ENCODE measurements around the gene NDUFC1.
"Not testable (repeated sequence)": the region's sequence is repeated elsewhere in the genome, so short reads cannot be mapped to it uniquely, and the experiment has no call there.

NDUFC1 gene

GRCh38 chr4:139256349-139256748 is 45.9 kb downstream of the NDUFC1 start:
- no peak overlapping the region for H3K4me3 ChIP-seq (ENCODE audit: low read length)
- H3K27me3 ChIP-seq (ENCODE audit: insufficient read depth, low read length): no peaks in the 10 kb centered on the region
- H3K36me3 ChIP-seq (ENCODE audit: insufficient read depth, low read length): no peaks in the 10 kb centered on the region
- H3K4me1 ChIP-seq (ENCODE audit: insufficient read depth, low read length): no peaks in the 10 kb centered on the region
- H2AFZ ChIP-seq (ENCODE audit: low read depth, low read length): no peak overlapping the region
- H3K9me3 ChIP-seq (ENCODE audit: low read length): no peaks in the 10 kb centered on the region

GRCh38 chr4:139255581-139255980 is 46.7 kb downstream of the NDUFC1 start:
- H3K4me1 ChIP-seq (ENCODE audit: insufficient read depth, low read length); H3K4me3 ChIP-seq (ENCODE audit: low read length); H3K9me3 ChIP-seq (ENCODE audit: low read length); H2AFZ ChIP-seq (ENCODE audit: low read depth, low read length); H3K36me3 ChIP-seq (ENCODE audit: insufficient read depth, low read length); H3K27me3 ChIP-seq (ENCODE audit: insufficient read depth, low read length): not testable (repeated sequence)

DNA sequence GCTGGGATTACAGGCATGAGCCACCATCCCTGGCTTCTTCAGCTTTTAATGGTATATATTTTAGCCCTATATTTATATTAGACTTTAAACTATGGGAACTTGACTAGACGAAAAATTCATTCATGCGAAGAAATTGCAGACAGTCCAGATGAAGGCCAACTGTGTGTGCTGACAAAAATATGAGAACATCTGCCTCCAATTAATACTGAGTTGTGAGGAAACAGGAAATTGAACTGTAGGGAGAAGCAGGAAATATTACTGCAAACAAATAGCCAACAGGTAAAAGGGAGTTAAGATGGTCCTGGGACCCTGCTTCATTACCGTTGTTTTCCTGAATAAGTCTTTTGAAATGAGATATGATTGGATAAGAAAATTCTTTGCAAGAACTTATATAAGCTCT is 48.6 kb downstream of the NDUFC1 start:
- H3K27me3 ChIP-seq (ENCODE audit: insufficient read depth, low read length): no peaks in the 10 kb centered on the region

GRCh38 chr4:139253046-139253445 is 49.2 kb downstream of the NDUFC1 start:
- Histone ChIP-seq H3K4me3 (ENCODE audit: low read length) (no peak overlapping the region), H3K4me1 (ENCODE audit: insufficient read depth, low read length) (no peaks in the 10 kb centered on the region), H3K9me3 (ENCODE audit: low read length) (no peaks in the 10 kb centered on the region), H3K36me3 (ENCODE audit: insufficient read depth, low read length) (no peaks in the 10 kb centered on the region), H3K27me3 (ENCODE audit: insufficient read depth, low read length) (no peaks in the 10 kb centered on the region), H2AFZ (ENCODE audit: low read depth, low read length) (no peak overlapping the region)

More for the DNA sequence above, 48.6 kb downstream of the NDUFC1 start:
- H3K4me1 ChIP-seq (ENCODE audit: insufficient read depth, low read length): no peaks in the 10 kb centered on the region
- H3K9me3 ChIP-seq (ENCODE audit: low read length): no peaks in the 10 kb centered on the region
- H3K36me3 ChIP-seq (ENCODE audit: insufficient read depth, low read length): no peaks in the 10 kb centered on the region
- H2AFZ ChIP-seq (ENCODE audit: low read depth, low read length): no peak overlapping the region
- H3K4me3 ChIP-seq (ENCODE audit: low read length): no peak overlapping the region

DNA sequence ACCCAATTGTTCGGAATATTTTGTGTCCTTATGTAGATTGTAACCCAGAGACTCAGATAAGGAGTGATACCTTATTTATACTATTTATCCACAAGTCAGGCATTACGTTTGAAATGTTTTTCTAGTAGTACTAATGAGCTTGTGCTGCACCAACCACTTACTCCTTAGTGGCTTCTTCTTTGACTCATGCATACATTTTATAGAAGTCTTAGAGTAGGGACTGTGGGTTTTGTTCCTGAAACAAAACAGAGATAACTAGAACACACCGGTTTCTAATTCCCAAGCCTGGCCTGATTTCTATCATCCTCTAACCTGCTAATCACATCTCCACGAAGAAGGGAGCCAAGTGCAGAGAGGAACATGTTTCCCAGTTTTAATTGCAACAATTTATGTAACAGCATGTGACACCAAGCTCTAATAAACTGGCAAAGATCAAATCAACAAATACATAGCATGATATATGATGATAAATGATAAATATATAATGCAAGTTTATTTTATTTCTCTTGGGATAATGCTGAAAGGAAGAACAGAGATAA is 54.5 kb downstream of the NDUFC1 start:
- H3K36me3 ChIP-seq (ENCODE audit: insufficient read depth, low read length): no peaks in the 10 kb centered on the region
- no peaks in the 10 kb centered on the region for H3K27me3 ChIP-seq (ENCODE audit: insufficient read depth, low read length)
- no peaks in the 10 kb centered on the region for H3K9me3 ChIP-seq (ENCODE audit: low read length)
- no peak overlapping the region for H3K4me3 ChIP-seq (ENCODE audit: low read length)
- no peaks in the 10 kb centered on the region for H3K4me1 ChIP-seq (ENCODE audit: insufficient read depth, low read length)
- H2AFZ ChIP-seq (ENCODE audit: low read depth, low read length): no peak overlapping the region

GRCh38 chr4:139247241-139247640 is 55.0 kb downstream of the NDUFC1 start:
- no peak overlapping the region for H3K4me3 ChIP-seq (ENCODE audit: low read length)
- H2AFZ ChIP-seq (ENCODE audit: low read depth, low read length): no peak overlapping the region
- H3K4me1 ChIP-seq (ENCODE audit: insufficient read depth, low read length): no peaks in the 10 kb centered on the region
- H3K9me3 ChIP-seq (ENCODE audit: low read length): no peaks in the 10 kb centered on the region
- no peaks in the 10 kb centered on the region for H3K36me3 ChIP-seq (ENCODE audit: insufficient read depth, low read length)
- no peaks in the 10 kb centered on the region for H3K27me3 ChIP-seq (ENCODE audit: insufficient read depth, low read length)

- no peak overlapping the region for H3K4me3 ChIP-seq (ENCODE audit: low read length)
- H3K9me3 ChIP-seq (ENCODE audit: low read length): peaks cover 2% of the 10 kb centered on the region
- no peaks in the 10 kb centered on the region for H3K27me3 ChIP-seq (ENCODE audit: insufficient read depth, low read length)
- no peaks in the 10 kb centered on the region for H3K36me3 ChIP-seq (ENCODE audit: insufficient read depth, low read length)
- no peak overlapping the region for H2AFZ ChIP-seq (ENCODE audit: low read depth, low read length)
- no peaks in the 10 kb centered on the region for H3K4me1 ChIP-seq (ENCODE audit: insufficient read depth, low read length)
Measured at GRCh38 chr4:139246166-139246565, 56.1 kb downstream of the NDUFC1 start.

- Histone ChIP-seq H2AFZ (ENCODE audit: low read depth, low read length) (no peak overlapping the region), H3K9me3 (ENCODE audit: low read length) (peaks cover 2% of the 10 kb centered on the region), H3K36me3 (ENCODE audit: insufficient read depth, low read length) (no peaks in the 10 kb centered on the region), H3K27me3 (ENCODE audit: insufficient read depth, low read length) (no peaks in the 10 kb centered on the region), H3K4me1 (ENCODE audit: insufficient read depth, low read length) (no peaks in the 10 kb centered on the region), H3K4me3 (ENCODE audit: low read length) (no peak overlapping the region)
Measured at GRCh38 chr4:139245590-139245989, 56.7 kb downstream of the NDUFC1 start.

DNA sequence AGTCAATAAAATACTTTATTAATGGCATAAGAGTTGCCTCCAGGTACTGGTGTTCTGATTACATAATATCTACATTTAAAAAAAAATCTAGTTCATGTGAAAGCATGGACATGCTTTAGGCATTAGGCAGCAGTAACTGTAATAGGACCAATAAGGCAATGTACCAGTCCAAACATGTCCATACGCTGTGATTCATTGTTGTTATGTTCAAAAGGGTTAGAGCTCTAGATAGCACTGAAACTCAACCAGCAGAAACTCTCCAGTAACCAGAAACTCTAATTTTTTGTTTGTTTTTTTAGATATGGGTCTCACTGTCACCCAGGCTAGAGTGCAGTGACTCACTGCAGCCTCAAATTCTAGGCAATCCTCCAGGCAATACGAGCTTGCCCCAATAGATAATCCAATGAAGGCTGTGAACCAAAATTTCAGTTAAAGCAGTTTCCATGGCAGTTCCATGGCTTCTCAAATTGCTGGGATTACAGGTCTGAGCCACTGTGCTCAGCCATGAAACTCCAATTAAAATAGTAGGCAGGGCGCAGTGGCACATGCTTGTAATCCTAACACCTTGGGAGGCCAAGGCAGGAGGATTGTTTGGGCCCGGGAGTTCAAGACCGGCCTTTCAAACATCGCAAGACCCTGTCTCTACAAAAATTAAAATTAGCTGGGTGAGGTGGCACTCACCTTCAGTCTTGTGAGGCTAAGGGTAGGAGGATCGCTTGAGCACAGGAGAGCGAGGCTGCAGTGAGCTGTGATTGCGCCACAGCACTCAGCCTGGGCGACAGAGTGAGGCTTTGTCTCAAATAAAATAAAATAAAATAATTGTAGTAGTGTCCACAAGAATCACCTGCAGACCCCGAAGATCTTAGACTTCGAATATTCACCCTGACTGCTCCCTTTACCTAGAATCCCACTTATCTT is 58.6 kb downstream of the NDUFC1 start:
- no peak overlapping the region for H2AFZ ChIP-seq (ENCODE audit: low read depth, low read length)
- no peaks in the 10 kb centered on the region for H3K27me3 ChIP-seq (ENCODE audit: insufficient read depth, low read length)
- H3K4me1 ChIP-seq (ENCODE audit: insufficient read depth, low read length): no peaks in the 10 kb centered on the region
- H3K36me3 ChIP-seq (ENCODE audit: insufficient read depth, low read length): no peaks in the 10 kb centered on the region
- peaks cover 2% of the 10 kb centered on the region for H3K9me3 ChIP-seq (ENCODE audit: low read length)
- H3K4me3 ChIP-seq (ENCODE audit: low read length): no peak overlapping the region

DNA sequence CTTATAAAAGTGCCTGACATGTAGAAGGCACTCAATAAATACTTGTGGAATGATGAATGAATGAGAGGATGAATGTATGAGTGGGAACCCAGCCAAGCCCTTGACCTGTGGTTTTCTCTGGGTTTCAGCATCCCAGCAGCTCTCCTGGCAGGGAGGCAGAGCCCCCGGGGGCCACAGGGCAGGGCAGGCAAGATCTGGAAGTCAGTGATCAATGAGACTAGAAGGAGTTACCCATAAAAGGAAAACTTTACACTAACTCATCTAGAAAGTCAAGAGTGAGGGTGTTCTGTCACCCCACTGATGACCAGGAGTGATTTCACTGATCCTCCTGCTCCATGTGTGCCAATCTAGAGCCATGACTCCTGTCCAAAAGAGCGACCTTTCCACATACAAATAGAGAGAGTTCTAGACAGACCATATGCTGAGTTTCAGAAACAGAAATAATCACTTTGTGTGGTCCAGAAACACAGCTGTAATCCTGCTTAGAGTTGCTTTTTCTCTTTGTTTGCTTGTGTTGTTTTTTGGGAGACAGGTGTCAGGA is 59.7 kb downstream of the NDUFC1 start:
- Histone ChIP-seq H3K4me3 (ENCODE audit: low read length) (no peak overlapping the region), H3K36me3 (ENCODE audit: insufficient read depth, low read length) (no peaks in the 10 kb centered on the region), H3K4me1 (ENCODE audit: insufficient read depth, low read length) (no peaks in the 10 kb centered on the region), H3K9me3 (ENCODE audit: low read length) (peaks cover 2% of the 10 kb centered on the region), H3K27me3 (ENCODE audit: insufficient read depth, low read length) (no peaks in the 10 kb centered on the region), H2AFZ (ENCODE audit: low read depth, low read length) (no peak overlapping the region)

DNA sequence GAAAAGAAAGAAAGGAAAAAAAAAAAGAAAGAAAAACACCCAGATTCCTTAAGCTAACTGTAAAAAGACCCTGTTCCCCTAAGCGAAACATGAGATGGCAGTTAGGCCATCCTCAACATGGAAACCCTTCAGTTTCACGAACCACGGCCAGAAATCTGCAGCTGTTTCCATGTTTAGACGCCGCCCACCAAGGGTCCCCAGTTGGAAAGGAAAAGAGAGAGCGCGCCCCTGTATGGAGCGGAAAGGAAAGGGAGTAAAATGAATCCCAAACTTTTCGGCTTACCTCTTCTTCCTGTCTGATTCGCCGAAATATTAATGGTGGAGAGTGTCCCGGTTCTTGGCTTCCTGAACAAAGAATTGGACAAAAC is 60.5 kb downstream of the NDUFC1 start:
- H3K4me3 ChIP-seq (ENCODE audit: low read length): no peak overlapping the region
- peak overlapping the region; percentile 48 for H2AFZ ChIP-seq (ENCODE audit: low read depth, low read length)
- H3K36me3 ChIP-seq (ENCODE audit: insufficient read depth, low read length): no peaks in the 10 kb centered on the region
- no peaks in the 10 kb centered on the region for H3K27me3 ChIP-seq (ENCODE audit: insufficient read depth, low read length)
- H3K4me1 ChIP-seq (ENCODE audit: insufficient read depth, low read length): no peaks in the 10 kb centered on the region
- H3K9me3 ChIP-seq (ENCODE audit: low read length): peaks cover 2% of the 10 kb centered on the region

GRCh38 chr4:139241086-139241783 is 61.0 kb downstream of the NDUFC1 start:
- H3K27me3 ChIP-seq (ENCODE audit: insufficient read depth, low read length): no peaks in the 10 kb centered on the region
- H3K4me1 ChIP-seq (ENCODE audit: insufficient read depth, low read length): no peaks in the 10 kb centered on the region
- H2AFZ ChIP-seq (ENCODE audit: low read depth, low read length): peak overlapping the region; percentile 48
- peaks cover 2% of the 10 kb centered on the region for H3K9me3 ChIP-seq (ENCODE audit: low read length)
- no peak overlapping the region for H3K4me3 ChIP-seq (ENCODE audit: low read length)
- H3K36me3 ChIP-seq (ENCODE audit: insufficient read depth, low read length): no peaks in the 10 kb centered on the region

All from neuron (in vitro differentiated cells).